ENCODE results near the gene DOCK3.

GRCh38 chr3:50644561-50644960, 30.2 kb upstream of the DOCK3 start:
- no peak for TF ChIP-seq POLR2AphosphoS5 (IDR thresholded peaks at IDR 0.05; ENCODE audit: low read depth, low read length)
- TF ChIP-seq REST (IDR thresholded peaks at IDR 0.05; ENCODE audit: insufficient read depth in 1 of 2, low read depth in 2 of 2, low read length in 2 of 2): no peak
- TF ChIP-seq SIN3A (IDR thresholded peaks at IDR 0.05; ENCODE audit: borderline replicate concordance, insufficient read depth, low read length): no peak
- no peak for TF ChIP-seq TAF1 (IDR thresholded peaks at IDR 0.05; ENCODE audit: borderline replicate concordance, insufficient read depth, low read length)

Measured in PFSK-1 (cell line).